AG09309 (cell line): ENCODE measurements around the gene ZNF326.
A peak's percentile ranks its signal among the peaks of the same experiment; 100 is the strongest.

Experiments
- DNase-seq: peaks from one replicate; pipeline ENCODE4 v3.0.0-alpha.2; 2010; ENCODE audit warnings: low read depth
- H3K4me3 ChIP-seq: 2 replicates; pipeline ENCODE4 v1.5.1; 2011; ENCODE audit warnings: mild to moderate bottlenecking, low read depth, low read length, moderate library complexity; ENCODE audit not compliant: control insufficient read depth
- TF ChIP-seq, protein P1 (sequence below): IDR thresholded peaks from 2 replicates; pipeline ENCODE4 v1.5.1; 2011; ENCODE audit warnings: mild to moderate bottlenecking, low read depth, low read length, inconsistent platforms; ENCODE audit not compliant: insufficient read depth, control insufficient read depth; ENCODE audit errors: missing control alignments

ZNF326 gene

DNA sequence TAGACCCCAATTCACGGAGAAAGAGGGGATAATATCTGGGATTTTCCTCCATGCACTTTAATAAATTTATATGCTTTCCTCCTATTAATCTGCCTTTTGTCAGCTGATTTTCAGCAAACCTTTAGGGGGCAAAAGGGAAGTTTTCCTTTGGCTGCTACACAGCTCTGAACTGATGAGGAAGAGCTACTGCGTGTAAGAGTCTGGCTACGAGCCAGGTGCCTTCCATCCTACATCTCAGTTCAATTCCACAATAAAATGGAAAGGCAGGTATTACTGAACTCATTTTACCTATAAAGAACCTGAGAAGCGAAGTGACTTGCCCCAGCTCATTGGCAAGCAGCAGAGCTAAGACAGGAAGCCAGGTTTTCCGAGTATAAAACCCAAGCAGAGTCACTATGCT, 28.3 kb upstream of the ZNF326 start:
- TF ChIP-seq, protein P1, sequence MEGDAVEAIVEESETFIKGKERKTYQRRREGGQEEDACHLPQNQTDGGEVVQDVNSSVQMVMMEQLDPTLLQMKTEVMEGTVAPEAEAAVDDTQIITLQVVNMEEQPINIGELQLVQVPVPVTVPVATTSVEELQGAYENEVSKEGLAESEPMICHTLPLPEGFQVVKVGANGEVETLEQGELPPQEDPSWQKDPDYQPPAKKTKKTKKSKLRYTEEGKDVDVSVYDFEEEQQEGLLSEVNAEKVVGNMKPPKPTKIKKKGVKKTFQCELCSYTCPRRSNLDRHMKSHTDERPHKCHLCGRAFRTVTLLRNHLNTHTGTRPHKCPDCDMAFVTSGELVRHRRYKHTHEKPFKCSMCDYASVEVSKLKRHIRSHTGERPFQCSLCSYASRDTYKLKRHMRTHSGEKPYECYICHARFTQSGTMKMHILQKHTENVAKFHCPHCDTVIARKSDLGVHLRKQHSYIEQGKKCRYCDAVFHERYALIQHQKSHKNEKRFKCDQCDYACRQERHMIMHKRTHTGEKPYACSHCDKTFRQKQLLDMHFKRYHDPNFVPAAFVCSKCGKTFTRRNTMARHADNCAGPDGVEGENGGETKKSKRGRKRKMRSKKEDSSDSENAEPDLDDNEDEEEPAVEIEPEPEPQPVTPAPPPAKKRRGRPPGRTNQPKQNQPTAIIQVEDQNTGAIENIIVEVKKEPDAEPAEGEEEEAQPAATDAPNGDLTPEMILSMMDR = no peak
- DNase-seq = no peak
- H3K4me3 ChIP-seq = no peak overlapping the region

DNA sequence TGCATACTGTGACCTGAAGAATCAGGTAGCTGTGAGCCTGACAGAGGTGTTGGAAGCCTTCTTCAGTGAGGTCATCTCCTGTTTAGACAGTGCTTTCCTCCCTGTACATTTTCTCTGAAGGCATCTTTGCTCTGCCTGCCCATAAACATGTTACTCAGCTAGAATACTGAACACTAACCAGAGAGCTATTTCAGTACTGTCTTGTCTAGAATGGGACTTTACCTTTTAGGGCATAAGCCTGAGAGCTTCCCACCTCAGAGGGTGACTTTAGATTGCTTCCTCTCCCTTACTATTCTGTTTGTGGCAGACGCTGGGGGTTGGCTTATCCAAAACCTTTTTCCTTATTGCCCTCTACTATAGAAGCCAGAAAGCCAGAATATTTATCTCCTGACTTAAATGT, 23.3 kb upstream of the ZNF326 start:
- H3K4me3 ChIP-seq = no peak overlapping the region
- no peak for DNase-seq
- TF ChIP-seq, protein P1 = no peak

- no peak overlapping the region for H3K4me3 ChIP-seq
- TF ChIP-seq, protein P1 = no peak
- DNase-seq = no peak
Measured at GRCh38 chr1:89972024-89972423, 22.9 kb upstream of the ZNF326 start.

DNA sequence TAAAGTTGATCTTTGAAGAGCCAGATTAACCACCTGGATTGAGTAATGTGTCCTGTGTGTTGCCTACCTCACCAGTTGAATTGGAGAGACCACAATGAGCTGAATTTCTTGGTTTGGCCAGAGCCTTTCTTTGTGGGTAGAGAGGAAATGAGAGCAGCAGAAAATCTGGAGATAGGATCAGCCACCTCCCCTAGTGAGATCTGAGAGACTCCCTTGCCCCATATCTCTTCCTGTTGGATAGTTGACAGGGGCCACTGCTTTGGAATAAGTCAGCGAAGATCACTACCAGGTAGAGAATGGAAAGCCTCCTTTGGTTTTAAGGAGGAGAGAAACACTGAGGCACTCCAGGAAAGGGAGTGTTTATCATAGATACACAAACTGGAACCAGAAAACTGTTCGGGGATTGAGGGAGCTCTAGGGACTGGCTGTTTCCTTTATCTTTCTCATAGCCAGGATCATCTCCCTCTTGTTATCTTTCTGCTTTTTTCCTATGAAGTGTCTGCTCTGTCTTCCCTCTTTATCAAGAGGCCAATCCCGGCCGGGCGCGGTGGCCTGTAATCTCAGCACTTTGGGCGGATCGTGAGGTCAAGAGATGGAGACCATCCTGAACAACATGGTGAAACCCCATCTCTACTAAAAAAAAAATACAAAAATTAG, 21.3 kb upstream of the ZNF326 start:
- DNase-seq = no peak
- TF ChIP-seq, protein P1 = no peak
- H3K4me3 ChIP-seq = no peak overlapping the region

GRCh38 chr1:89974256-89974655, 20.7 kb upstream of the ZNF326 start:
- H3K4me3 ChIP-seq = no peak overlapping the region
- TF ChIP-seq, protein P1 = no peak
- no peak for DNase-seq

DNA sequence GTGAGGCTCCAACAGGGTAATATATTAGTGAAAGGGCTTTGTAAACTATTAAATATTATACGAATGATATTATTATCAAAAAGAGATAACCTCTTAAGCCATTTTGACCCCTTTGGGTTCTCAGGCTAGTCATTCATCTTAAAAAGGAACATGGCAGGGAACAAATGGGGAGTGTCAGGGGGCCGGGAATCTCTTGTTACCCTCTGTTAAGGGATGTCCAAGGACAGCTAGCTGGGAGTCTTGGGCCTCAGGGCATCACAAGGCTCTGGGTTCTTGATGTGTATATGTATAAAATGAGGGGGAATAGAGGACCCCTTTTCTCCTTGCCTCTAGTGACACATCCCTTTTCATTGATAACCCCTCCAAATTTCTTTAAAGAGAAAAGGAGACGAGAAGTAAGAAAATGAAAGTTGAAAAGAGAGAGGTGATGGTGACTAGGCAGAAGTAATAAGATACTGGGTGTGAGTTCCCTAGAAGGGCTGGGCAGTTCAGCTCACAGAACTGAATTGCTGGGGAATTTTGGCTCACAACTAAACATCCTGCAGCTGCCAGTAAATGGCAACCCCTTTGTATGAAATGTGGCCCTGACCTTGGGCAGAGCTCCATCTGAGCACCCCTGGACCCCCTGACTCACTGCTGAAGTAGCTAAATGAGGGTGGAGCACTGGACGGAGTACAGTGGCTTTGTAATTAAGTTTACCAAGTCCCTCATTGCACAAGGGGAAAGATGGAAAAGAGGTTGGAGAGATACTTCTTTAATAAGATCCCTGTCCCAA, 20.0 kb upstream of the ZNF326 start:
- DNase-seq = peak; percentile 70
- H3K4me3 ChIP-seq = no peak overlapping the region
- TF ChIP-seq, protein P1 = no peak
